GM12878 (cell line): ENCODE measurements around the gene SLC19A1. TPM values are rescaled to one million over a fixed set of nuclear protein-coding genes. Genes with fewer than 3 reads are reported as not detected.

Experiments
- CBX5 ChIP-seq: sonication (generic); IDR thresholded peaks from 2 replicates; pipeline ENCODE4 v1.6.1; 2016; ENCODE audit warnings: low read depth, moderate library complexity, mild to moderate bottlenecking, inconsistent platforms
- HDAC6 ChIP-seq: fragments of 200-600 bp; sonication (generic); IDR thresholded peaks from one replicate; pipeline ENCODE4 v1.8.0; 2017; ENCODE audit warnings: antibody characterized with exemption; ENCODE audit not compliant: unreplicated experiment
- JUNB ChIP-seq: IDR thresholded peaks from 2 replicates; pipeline ENCODE4 v1.6.1; 2016; ENCODE audit warnings: antibody characterized with exemption, mild to moderate bottlenecking
- NRF1 ChIP-seq: conservative IDR thresholded peaks from 2 replicates; pipeline ENCODE4 v1.6.1; 2011; ENCODE audit warnings: mild to moderate bottlenecking, low read depth, low read length, improper control_type of control experiment
- PAX5 ChIP-seq: IDR thresholded peaks from 2 replicates; pipeline ENCODE4 v1.6.1; 2011; ENCODE audit warnings: low read depth, low read length, borderline replicate concordance
- RBBP5 ChIP-seq: fragments of 200-600 bp; sonication (generic); conservative IDR thresholded peaks from 2 replicates; pipeline ENCODE4 v1.6.1; 2016
- SPI1 ChIP-seq: IDR thresholded peaks from 2 replicates; pipeline ENCODE4 v1.6.1; 2011; ENCODE audit warnings: low read depth, mild to moderate bottlenecking, low read length, moderate library complexity, borderline replicate concordance; ENCODE audit not compliant: insufficient read depth
- TCF12 ChIP-seq: IDR thresholded peaks from 2 replicates; pipeline ENCODE4 v1.6.1; 2011; ENCODE audit warnings: low read depth, mild to moderate bottlenecking, low read length
- polyA plus RNA-seq, 11 experiments: library from polyadenylated mRNA; depleted of rRNA in 4 of 11; unstranded in 6 of 11; stranded (reverse) in 5 of 11; fragments of >200 nt; fragmentation: Nextera tagmentation in 4 of 11; fragmentation: Illumina TruSeq in 1 of 11; extraction: Ambion mirVana in 4 of 11; extraction: Trizol in 1 of 11; gene quantifications; 1 replicate in 1 of 11; 2 replicates in 10 of 11; pipeline versions ENCODE4 v1.2.1 to v1.2.3, GENCODE V29; 2011 to 2016; ENCODE audit warnings: inconsistent platforms in 2 of 11, missing spikeins in 2 of 11, low read depth in 1 of 11
- total RNA-seq, 4 experiments: library from RNA; depleted of rRNA in 3 of 4; stranded (reverse); fragments of >200 nt in 3 of 4; fragmentation: Illumina TruSeq in 1 of 4; extraction: Trizol in 1 of 4; gene quantifications; 2 replicates each; pipeline versions ENCODE4 v1.2.1 to v1.2.3, GENCODE V29; 2013 to 2021
- TF ChIP-seq, protein P1 (sequence below): IDR thresholded peaks from 2 replicates; pipeline ENCODE4 v1.6.1; 2012; ENCODE audit warnings: low read depth, low read length, improper control_type of control experiment
- TF ChIP-seq, protein P2 (sequence below): fragments of 450-650 bp; IDR thresholded peaks from 2 replicates; pipeline ENCODE4 v1.6.1; 2016; ENCODE audit warnings: mild to moderate bottlenecking
- TF ChIP-seq, protein P3 (sequence below): fragments of 450-650 bp; IDR thresholded peaks from 2 replicates; pipeline ENCODE4 v1.6.1; 2017; ENCODE audit warnings: mild to moderate bottlenecking
- TF ChIP-seq, protein P4 (sequence below): fragments of 450-650 bp; IDR thresholded peaks from 2 replicates; pipeline ENCODE4 v1.6.1; 2016; ENCODE audit warnings: mild to moderate bottlenecking, moderate library complexity, borderline replicate concordance
- TF ChIP-seq, protein P5 (sequence below): fragments of 450-650 bp; IDR thresholded peaks from 2 replicates; pipeline ENCODE4 v1.6.1; 2017; ENCODE audit warnings: mild to moderate bottlenecking, moderate library complexity
- TF ChIP-seq, protein P6 (sequence below): IDR thresholded peaks from 2 replicates; pipeline ENCODE4 v1.6.1; 2012; ENCODE audit warnings: low read depth, low read length, improper control_type of control experiment

The SLC19A1 gene
- total and polyA plus RNA-seq, 10 of the 15 experiments (the other 5 are each of a cell fraction or from before 2014, with no cell fraction given): 0.42 to 49.7 (median 12.2) TPM

DNA sequence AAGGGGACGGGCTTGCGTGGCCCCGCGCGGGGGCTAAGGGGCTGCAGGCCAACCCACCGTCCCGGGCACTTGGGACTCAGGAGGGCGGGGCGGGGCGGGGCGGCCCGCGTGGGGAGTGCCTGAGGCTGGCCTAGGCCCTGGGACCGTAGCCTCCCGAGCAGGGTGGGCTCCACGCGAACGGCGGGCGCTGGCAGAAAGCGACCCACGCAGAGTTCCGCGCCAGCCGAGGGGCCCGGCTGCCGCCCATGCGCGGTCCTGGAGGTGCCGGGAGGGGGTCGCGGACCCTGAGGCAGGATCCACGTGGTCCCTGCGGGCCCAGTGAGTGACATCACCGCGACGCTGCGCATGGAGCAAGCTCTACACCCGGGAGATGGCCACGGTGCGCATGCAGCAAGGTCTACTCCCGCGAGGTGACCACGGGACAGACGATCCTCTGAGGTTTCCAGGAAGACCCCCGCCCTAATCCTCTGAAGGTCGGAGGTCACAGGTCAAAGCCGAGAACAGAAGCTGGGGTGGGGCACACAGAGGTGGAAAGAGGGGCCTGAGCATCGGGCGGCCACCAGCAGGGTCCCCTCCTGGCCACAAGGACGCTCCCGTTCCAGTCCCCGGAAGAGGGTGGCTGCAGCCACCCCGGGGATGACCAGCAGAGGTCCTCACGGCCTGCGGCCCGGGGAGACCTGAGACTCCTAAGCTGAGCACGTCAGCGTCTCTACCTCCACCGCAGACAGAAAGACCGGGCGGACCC lies 13.5 kb upstream of the SLC19A1 start (continued):
- TF ChIP-seq, protein P1, sequence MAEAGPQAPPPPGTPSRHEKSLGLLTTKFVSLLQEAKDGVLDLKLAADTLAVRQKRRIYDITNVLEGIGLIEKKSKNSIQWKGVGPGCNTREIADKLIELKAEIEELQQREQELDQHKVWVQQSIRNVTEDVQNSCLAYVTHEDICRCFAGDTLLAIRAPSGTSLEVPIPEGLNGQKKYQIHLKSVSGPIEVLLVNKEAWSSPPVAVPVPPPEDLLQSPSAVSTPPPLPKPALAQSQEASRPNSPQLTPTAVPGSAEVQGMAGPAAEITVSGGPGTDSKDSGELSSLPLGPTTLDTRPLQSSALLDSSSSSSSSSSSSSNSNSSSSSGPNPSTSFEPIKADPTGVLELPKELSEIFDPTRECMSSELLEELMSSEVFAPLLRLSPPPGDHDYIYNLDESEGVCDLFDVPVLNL: no peak
- TF ChIP-seq, protein P2, sequence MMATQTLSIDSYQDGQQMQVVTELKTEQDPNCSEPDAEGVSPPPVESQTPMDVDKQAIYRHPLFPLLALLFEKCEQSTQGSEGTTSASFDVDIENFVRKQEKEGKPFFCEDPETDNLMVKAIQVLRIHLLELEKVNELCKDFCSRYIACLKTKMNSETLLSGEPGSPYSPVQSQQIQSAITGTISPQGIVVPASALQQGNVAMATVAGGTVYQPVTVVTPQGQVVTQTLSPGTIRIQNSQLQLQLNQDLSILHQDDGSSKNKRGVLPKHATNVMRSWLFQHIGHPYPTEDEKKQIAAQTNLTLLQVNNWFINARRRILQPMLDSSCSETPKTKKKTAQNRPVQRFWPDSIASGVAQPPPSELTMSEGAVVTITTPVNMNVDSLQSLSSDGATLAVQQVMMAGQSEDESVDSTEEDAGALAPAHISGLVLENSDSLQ: peak; percentile 57; the same call in 1 of the 2 replicates
- TF ChIP-seq CBX5: no peak
- no peak for TF ChIP-seq HDAC6
- TF ChIP-seq, protein P3, sequence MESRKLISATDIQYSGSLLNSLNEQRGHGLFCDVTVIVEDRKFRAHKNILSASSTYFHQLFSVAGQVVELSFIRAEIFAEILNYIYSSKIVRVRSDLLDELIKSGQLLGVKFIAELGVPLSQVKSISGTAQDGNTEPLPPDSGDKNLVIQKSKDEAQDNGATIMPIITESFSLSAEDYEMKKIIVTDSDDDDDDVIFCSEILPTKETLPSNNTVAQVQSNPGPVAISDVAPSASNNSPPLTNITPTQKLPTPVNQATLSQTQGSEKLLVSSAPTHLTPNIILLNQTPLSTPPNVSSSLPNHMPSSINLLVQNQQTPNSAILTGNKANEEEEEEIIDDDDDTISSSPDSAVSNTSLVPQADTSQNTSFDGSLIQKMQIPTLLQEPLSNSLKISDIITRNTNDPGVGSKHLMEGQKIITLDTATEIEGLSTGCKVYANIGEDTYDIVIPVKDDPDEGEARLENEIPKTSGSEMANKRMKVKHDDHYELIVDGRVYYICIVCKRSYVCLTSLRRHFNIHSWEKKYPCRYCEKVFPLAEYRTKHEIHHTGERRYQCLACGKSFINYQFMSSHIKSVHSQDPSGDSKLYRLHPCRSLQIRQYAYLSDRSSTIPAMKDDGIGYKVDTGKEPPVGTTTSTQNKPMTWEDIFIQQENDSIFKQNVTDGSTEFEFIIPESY: no peak
- TF ChIP-seq, protein P4, sequence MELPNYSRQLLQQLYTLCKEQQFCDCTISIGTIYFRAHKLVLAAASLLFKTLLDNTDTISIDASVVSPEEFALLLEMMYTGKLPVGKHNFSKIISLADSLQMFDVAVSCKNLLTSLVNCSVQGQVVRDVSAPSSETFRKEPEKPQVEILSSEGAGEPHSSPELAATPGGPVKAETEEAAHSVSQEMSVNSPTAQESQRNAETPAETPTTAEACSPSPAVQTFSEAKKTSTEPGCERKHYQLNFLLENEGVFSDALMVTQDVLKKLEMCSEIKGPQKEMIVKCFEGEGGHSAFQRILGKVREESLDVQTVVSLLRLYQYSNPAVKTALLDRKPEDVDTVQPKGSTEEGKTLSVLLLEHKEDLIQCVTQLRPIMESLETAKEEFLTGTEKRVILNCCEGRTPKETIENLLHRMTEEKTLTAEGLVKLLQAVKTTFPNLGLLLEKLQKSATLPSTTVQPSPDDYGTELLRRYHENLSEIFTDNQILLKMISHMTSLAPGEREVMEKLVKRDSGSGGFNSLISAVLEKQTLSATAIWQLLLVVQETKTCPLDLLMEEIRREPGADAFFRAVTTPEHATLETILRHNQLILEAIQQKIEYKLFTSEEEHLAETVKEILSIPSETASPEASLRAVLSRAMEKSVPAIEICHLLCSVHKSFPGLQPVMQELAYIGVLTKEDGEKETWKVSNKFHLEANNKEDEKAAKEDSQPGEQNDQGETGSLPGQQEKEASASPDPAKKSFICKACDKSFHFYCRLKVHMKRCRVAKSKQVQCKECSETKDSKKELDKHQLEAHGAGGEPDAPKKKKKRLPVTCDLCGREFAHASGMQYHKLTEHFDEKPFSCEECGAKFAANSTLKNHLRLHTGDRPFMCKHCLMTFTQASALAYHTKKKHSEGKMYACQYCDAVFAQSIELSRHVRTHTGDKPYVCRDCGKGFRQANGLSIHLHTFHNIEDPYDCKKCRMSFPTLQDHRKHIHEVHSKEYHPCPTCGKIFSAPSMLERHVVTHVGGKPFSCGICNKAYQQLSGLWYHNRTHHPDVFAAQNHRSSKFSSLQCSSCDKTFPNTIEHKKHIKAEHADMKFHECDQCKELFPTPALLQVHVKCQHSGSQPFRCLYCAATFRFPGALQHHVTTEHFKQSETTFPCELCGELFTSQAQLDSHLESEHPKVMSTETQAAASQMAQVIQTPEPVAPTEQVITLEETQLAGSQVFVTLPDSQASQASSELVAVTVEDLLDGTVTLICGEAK: no peak
- no peak for TF ChIP-seq SPI1
- TF ChIP-seq, protein P5, sequence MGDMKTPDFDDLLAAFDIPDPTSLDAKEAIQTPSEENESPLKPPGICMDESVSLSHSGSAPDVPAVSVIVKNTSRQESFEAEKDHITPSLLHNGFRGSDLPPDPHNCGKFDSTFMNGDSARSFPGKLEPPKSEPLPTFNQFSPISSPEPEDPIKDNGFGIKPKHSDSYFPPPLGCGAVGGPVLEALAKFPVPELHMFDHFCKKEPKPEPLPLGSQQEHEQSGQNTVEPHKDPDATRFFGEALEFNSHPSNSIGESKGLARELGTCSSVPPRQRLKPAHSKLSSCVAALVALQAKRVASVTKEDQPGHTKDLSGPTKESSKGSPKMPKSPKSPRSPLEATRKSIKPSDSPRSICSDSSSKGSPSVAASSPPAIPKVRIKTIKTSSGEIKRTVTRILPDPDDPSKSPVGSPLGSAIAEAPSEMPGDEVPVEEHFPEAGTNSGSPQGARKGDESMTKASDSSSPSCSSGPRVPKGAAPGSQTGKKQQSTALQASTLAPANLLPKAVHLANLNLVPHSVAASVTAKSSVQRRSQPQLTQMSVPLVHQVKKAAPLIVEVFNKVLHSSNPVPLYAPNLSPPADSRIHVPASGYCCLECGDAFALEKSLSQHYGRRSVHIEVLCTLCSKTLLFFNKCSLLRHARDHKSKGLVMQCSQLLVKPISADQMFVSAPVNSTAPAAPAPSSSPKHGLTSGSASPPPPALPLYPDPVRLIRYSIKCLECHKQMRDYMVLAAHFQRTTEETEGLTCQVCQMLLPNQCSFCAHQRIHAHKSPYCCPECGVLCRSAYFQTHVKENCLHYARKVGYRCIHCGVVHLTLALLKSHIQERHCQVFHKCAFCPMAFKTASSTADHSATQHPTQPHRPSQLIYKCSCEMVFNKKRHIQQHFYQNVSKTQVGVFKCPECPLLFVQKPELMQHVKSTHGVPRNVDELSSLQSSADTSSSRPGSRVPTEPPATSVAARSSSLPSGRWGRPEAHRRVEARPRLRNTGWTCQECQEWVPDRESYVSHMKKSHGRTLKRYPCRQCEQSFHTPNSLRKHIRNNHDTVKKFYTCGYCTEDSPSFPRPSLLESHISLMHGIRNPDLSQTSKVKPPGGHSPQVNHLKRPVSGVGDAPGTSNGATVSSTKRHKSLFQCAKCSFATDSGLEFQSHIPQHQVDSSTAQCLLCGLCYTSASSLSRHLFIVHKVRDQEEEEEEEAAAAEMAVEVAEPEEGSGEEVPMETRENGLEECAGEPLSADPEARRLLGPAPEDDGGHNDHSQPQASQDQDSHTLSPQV: peak; percentile 87
- no peak for TF ChIP-seq PAX5
- TF ChIP-seq JUNB: no peak
- 0 out of 2 replicates have a peak, but pooled peaks have one; percentile 45 for TF ChIP-seq TCF12
- TF ChIP-seq NRF1: no peak
- TF ChIP-seq RBBP5: no peak
- TF ChIP-seq, protein P6, sequence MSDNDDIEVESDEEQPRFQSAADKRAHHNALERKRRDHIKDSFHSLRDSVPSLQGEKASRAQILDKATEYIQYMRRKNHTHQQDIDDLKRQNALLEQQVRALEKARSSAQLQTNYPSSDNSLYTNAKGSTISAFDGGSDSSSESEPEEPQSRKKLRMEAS: peak; percentile 47
